HG03039 (cell line): ENCODE results near the gene SAP25.

ENCODE experiments used
- ATAC-seq: cut with Tn5 transposase; IDR thresholded peaks from one replicate; pipeline ENCODE4 v1.9.1; 2021; ENCODE audit warnings: mild to moderate bottlenecking, moderate library complexity; ENCODE audit not compliant: unreplicated experiment

The SAP25 gene

GRCh38 chr7:100598425-100598824 is 24.7 kb upstream of the SAP25 start:
- ATAC-seq = no peak

GRCh38 chr7:100595188-100595587 is 21.5 kb upstream of the SAP25 start:
- no peak for ATAC-seq

- no peak for ATAC-seq
Observed at GRCh38 chr7:100591596-100591995, 17.9 kb upstream of the SAP25 start.

- no peak for ATAC-seq
Observed at GRCh38 chr7:100590077-100590737, 16.5 kb upstream of the SAP25 start.

GRCh38 chr7:100589341-100589947 is 15.7 kb upstream of the SAP25 start:
- no peak for ATAC-seq

GRCh38 chr7:100588438-100588837 is 14.7 kb upstream of the SAP25 start:
- no peak for ATAC-seq

GRCh38 chr7:100586266-100587025 is 12.7 kb upstream of the SAP25 start, which contains the start of gene FBXO24:
Gene FBXO24 (plus strand): TSS chr7:100586328. CDS start chr7:100586626, 298 bp downstream.
- ATAC-seq = peak; percentile 85

GRCh38 chr7:100585511-100586265 is 12.0 kb upstream of the SAP25 start, which contains the start of gene LRCH4:
Gene LRCH4 (minus strand): TSS chr7:100586129. CDS start chr7:100586100, 29 bp downstream.
- no peak for ATAC-seq

GRCh38 chr7:100584683-100585510 is 11.2 kb upstream of the SAP25 start:
- ATAC-seq = no peak

GRCh38 chr7:100584054-100584682 is 10.5 kb upstream of the SAP25 start:
- ATAC-seq = no peak

GRCh38 chr7:100583132-100584053 is 9.7 kb upstream of the SAP25 start:
- no peak for ATAC-seq

- ATAC-seq = no peak
Observed at GRCh38 chr7:100582650-100583049, 8.9 kb upstream of the SAP25 start.

GRCh38 chr7:100582041-100582579 is 8.4 kb upstream of the SAP25 start:
- no peak for ATAC-seq

GRCh38 chr7:100580466-100581283 is 7.0 kb upstream of the SAP25 start:
- ATAC-seq = no peak

GRCh38 chr7:100578246-100579183 is 4.8 kb upstream of the SAP25 start:
- ATAC-seq = no peak

- no peak for ATAC-seq
Observed at GRCh38 chr7:100577507-100577906, 3.8 kb upstream of the SAP25 start.
